GM21515 (cell line): ENCODE data around the gene GGT1.
"Not testable (repeated sequence)": the region's sequence is repeated elsewhere in the genome, so short reads cannot be mapped to it uniquely, and the experiment has no call there.

Experiments
- ATAC-seq: cut with Tn5 transposase; IDR thresholded peaks from one replicate; pipeline ENCODE4 v1.9.1; 2021; ENCODE audit not compliant: unreplicated experiment

The GGT1 gene

GRCh38 chr22:24583221-24584165 is 19.5 kb upstream of the GGT1 start:
- ATAC-seq = no peak

- no peak for ATAC-seq
Observed at GRCh38 chr22:24584166-24584790, 18.7 kb upstream of the GGT1 start.

DNA sequence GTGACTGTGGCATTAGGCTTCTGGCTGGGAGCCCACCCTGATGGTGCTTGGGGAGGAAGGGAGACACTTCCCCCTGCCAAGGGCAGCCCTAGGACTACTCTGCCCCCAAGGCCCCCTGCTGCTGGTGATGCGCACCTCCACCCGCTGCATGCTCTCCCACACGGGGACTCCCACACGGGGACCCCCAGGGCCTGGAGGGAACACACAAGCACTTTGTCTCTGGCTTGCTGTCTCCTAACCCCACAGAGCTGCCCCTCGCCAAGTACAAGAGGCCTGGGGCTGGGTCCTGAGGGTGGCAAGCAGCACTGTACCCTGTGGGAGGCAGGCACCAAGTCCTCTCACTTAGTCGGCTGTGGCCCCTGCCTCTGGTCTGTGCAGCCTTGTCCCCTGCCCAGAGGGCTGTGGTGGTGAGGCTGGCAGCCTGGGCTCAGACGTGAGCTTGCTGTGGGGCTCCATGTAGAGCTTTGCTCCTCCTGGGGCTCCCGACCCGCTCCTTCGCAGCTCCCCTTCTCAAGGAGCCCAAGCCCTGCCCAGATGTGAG is 18.1 kb upstream of the GGT1 start:
- ATAC-seq = no peak

GRCh38 chr22:24585461-24585860 is 17.5 kb upstream of the GGT1 start:
- ATAC-seq = no peak

GRCh38 chr22:24585927-24586546 is 17.0 kb upstream of the GGT1 start:
- ATAC-seq = no peak

DNA sequence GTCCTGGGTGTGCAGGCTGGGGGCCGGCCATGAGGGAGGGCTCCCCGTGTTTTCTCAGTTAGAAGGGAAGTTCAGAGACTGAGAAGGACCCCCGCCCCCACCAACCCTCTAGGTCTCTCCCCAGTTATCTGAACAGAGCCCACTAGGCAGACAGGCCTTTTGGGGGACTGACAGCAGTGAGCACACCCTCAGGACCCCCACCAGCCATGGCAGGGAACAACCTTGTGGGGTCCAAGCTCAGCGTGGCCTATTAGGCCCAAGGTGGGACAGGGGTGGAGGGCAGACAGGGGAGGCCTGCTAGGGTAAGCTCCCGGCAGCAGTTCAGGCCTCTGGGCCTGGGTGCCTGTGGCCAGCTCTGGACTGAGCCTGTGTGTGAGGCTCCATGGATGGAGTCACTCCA is 15.7 kb upstream of the GGT1 start:
- no peak for ATAC-seq

DNA sequence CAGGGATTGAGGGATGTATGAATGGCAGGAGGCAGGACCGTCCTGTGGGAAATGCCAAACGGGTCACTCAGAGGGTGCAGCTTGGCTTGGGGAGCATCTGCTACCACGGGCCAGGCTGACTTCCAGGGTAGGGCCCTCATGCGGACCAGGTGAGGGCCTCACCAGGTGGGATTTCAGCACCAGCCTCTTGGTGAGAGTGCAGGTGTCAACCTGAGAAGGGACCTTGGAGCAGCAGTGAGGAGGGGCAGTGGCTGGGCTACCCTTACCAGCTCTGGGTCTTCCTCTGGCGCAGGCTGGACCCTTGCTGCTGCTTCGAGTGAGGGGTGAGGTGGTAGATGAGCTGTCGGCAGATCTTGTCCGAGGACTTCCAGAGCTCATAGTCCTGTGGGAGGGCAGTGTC is 15.0 kb upstream of the GGT1 start:
- ATAC-seq = no peak

GRCh38 chr22:24588381-24588756 is 14.6 kb upstream of the GGT1 start:
- ATAC-seq = no peak

GRCh38 chr22:24588757-24589481 is 14.1 kb upstream of the GGT1 start:
- ATAC-seq = no peak

GRCh38 chr22:24589518-24590030 is 13.4 kb upstream of the GGT1 start:
- ATAC-seq = no peak

GRCh38 chr22:24590596-24591173 is 12.3 kb upstream of the GGT1 start:
- ATAC-seq = no peak

DNA sequence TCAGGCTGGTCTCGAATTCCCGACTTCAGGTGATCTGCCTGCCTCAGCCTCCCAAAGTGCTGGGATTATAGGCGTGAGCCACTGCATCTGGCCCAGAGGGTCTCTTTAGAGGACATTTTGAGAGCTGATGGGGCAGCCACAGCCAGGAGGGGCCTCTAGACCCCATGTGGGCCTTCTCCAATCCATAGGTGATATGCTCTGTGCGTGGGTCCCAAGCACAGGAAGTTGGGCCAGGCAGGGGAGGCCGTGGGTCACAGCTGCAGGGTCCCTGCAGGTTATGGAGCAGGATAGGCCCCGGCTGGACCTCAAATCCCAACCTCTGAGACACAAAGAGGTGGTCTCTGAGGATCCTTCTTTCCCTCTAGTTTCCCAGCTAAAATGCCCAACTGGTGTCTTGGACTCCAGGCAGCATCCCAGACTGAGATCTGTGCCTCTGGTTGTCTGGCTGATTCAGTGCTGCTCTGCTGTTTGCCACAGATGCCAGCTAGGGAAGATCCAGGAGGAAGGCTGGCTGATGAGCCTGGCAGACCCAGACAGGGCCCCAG is 11.6 kb upstream of the GGT1 start:
- no peak for ATAC-seq

DNA sequence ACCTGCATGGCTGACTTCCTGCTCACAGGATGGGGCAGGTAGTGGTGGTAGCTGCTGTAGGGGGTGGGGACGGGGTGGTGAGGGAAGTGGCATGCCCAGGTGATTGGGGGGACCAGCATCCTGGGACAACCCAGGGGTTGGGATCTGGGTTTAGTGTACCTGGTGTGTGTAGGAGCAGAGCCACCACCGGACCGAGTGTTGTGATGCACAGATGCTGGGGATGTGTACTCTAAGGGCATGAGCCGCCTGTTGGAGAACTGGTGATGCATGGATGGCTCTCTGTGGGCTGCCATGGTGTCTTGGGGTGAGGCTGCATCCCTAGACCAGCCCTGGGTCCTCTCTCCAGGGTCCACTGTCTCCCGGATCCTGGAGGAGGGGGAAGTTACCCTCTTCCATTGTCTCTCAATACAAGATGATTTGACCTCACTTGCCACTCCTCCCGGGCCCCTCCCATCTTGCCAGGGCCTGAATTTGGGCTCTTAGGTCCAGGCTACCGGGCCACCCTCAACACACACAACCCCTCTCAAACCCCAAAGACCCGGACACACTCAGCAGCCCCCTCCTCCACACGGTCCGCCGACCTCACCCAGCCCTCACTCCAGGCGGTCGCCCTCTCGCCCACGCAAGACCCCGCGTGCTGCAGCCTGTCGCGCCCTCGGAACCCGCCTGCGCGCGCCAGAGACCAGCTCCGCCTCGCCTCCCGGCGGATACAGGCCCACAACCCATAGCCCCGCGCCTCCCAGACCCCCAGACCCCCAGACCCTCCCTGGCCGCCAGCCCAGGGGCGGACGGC is 10.7 kb upstream of the GGT1 start:
- ATAC-seq = no peak

DNA sequence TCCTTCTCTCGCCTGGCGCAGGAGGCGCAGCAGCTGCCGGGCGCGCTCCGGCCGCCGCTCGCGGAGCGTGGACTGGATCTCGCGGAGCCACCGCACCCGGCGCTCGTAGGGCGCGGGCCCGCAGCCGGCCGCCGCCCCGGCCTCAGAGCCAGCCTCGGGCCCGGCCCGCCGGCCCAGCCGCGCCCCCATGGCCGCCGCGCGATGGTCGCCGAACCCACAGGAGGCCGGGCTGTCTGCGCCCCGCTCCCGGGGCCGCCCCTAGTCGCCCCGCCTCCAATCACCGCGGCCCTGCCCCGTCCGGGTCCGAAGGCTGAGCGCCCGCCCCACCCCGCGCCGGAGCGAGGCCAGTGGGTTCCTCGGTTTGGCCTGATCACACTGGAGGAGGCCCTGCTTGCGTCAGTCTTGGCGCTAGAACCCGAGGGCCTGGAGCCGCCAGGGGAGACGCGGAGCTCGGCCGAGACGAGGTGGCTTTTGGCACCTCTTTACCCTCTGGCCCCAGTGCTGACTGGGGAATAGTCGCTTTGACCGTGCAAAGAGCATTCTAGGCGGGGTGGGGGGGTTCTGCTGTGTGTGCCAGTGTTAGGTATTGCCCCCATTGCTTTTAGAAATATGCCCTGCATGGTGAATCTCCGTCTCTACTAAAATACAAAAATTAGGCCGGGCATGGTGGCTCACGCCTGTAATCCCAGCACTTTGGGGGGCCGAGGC is 10.0 kb upstream of the GGT1 start, which contains the start of gene LRRC75B:
Gene LRRC75B (minus strand): TSS at position 223 of the 708 bp plus-strand sequence. CDS start 34 bp downstream, at position 189.
- peak; percentile 63 for ATAC-seq

DNA sequence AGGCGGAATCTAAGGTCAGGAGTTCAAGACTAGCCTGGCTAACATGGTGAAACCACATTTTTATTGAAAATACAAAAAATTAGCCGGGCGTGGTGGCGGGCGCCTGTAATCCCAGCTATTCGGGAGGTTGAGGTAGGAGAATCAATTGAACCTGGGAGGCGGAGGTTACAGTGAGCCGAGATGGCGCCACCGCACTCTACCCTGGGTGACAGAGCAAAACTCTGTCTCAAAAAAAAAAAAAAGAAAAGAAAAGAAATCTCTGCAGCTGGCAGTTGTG is 9.5 kb upstream of the GGT1 start:
- not testable (repeated sequence) for ATAC-seq

GRCh38 chr22:24593836-24594568 is 9.0 kb upstream of the GGT1 start:
- no peak for ATAC-seq

DNA sequence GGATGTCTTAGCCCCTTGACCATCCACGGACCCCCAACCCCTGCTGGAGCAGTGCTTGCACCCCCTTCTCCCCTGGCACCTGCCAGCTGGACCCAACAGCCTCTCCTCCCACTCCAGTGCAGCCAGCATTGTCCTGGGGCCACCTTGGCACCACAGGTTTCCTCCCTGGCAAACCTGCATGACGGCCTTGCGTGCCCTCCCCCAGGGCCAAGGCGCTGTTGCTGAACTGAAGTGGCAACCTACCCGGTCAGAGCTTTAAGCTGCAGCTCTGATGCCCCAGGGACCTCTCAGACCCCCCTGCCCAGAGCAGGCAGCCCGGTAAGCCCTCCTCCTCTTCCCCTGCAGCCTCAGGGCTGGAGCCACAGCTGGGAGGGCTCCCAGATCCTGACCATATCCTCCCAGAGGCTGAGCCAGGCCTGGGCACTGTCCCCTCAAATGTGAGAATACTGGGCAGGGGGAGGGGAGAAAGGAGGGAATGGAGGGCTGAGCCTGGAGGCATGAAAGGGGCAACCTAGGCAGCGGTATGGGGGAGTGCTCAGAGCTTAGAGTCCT is 8.3 kb upstream of the GGT1 start:
- no peak for ATAC-seq

GRCh38 chr22:24595228-24595627 is 7.8 kb upstream of the GGT1 start:
- no peak for ATAC-seq
